Measurements from ENCODE around the gene DPEP2NB.

- TF ChIP-seq ASH2L (IDR thresholded peaks at IDR 0.05; ENCODE audit: borderline replicate concordance, low read depth) (no peak), CTCF (IDR thresholded peaks at IDR 0.05 in 2 of 3, conservative IDR thresholded peaks at IDR 0.05 in 1 of 3; ENCODE audit: control insufficient read depth in 2 of 3, extremely low read depth in 1 of 3, insufficient read depth in 1 of 3, low read depth in 3 of 3, low read length in 3 of 3) (no peak), MAX (IDR thresholded peaks at IDR 0.05; ENCODE audit: low read depth, low read length) (no peak), SMAD1 (IDR thresholded peaks at IDR 0.05; ENCODE audit: low read depth, partially characterized antibody) (no peak), BCLAF1 (IDR thresholded peaks at IDR 0.05) (no peak)
These were observed 39.5 kb downstream of the DPEP2NB start for GRCh38 chr16:67976205-67976604.

Data from GM12878 (cell line).